Activated CD4-positive, alpha-beta memory T cell treated with anti-CD3 and anti-CD28 coated beads, Interleukin-2, amount 10 ng/mL, durations not matched to agents 7 days and 5 days (primary cell): Measurements from ENCODE around the gene SUN5. TPM values are rescaled to one million over a fixed set of nuclear protein-coding genes. Genes with fewer than 3 reads are reported as not detected.

Source experiments
- CTCF ChIA-PET: fragments of 350-600 bp; sonication (Branson Sonifier 250); formaldehyde crosslinking; loops from one replicate; lab custom pipeline; 2021; ENCODE audit warnings: antibody characterized with exemption, inconsistent platforms; lab: Charles Lee
- POLR2A ChIA-PET: fragments of 350-600 bp; sonication (Branson Sonifier 250); formaldehyde crosslinking; loops from one replicate; lab custom pipeline; 2021; ENCODE audit warnings: antibody characterized with exemption; lab: Charles Lee
- DNase-seq: peaks from one replicate; pipeline ENCODE4 v3.0.0-alpha.2; 2020
- H3K27ac Mint-ChIP-seq: one replicate; pipeline ENCODE4 v1.8.0; 2021; ENCODE audit warnings: mild to moderate bottlenecking, mixed read lengths
- H3K27me3 Mint-ChIP-seq: one replicate; pipeline ENCODE4 v1.8.0; 2021; ENCODE audit warnings: mixed read lengths
- H3K36me3 Mint-ChIP-seq: one replicate; pipeline ENCODE4 v1.8.0; 2021; ENCODE audit warnings: low read depth, mixed read lengths
- H3K4me1 Mint-ChIP-seq: one replicate; pipeline ENCODE4 v1.8.0; 2021; ENCODE audit warnings: mixed read lengths
- H3K4me3 Mint-ChIP-seq: one replicate; pipeline ENCODE4 v1.8.0; 2021; ENCODE audit warnings: mild to moderate bottlenecking, mixed read lengths
- H3K9me3 Mint-ChIP-seq: one replicate; pipeline ENCODE4 v1.8.0; 2021; ENCODE audit warnings: mixed read lengths
- total RNA-seq, 2 experiments: library from RNA; stranded (reverse); gene quantifications; one replicate each; pipeline ENCODE4 v1.2.3, GENCODE V29; 2021

SUN5 gene
- total RNA-seq, 2 experiments from 2014 or later = not detected

- POLR2A ChIA-PET = no interaction called here
These were observed 14.5 kb downstream of the SUN5 start for GRCh38 chr20:32989507-32990283.

GRCh38 chr20:32988008-32988407 lies 16.2 kb downstream of the SUN5 start:
- no peak overlapping the region for H3K27ac Mint-ChIP-seq
- H3K27me3 Mint-ChIP-seq = no peaks in the 10 kb centered on the region

More at GRCh38 chr20:32989507-32990283, 14.5 kb downstream of the SUN5 start:
- CTCF ChIA-PET = no interaction called here
- no peak for DNase-seq
- Mint-ChIP-seq H3K36me3 (no peaks in the 10 kb centered on the region), H3K4me3 (no peak overlapping the region), H3K9me3 (no peaks in the 10 kb centered on the region), H3K4me1 (no peaks in the 10 kb centered on the region), H3K27ac (no peak overlapping the region), H3K27me3 (no peaks in the 10 kb centered on the region)

GRCh38 chr20:32987044-32987825 lies 17.0 kb downstream of the SUN5 start:
- DNase-seq = no peak
- H3K4me3 Mint-ChIP-seq = no peak overlapping the region
- ChIA-PET POLR2A (no interaction called here), CTCF (no interaction called here)
- no peaks in the 10 kb centered on the region for H3K4me1 Mint-ChIP-seq
- no peak overlapping the region for H3K27ac Mint-ChIP-seq
- no peaks in the 10 kb centered on the region for H3K9me3 Mint-ChIP-seq
- no peaks in the 10 kb centered on the region for H3K36me3 Mint-ChIP-seq
- no peaks in the 10 kb centered on the region for H3K27me3 Mint-ChIP-seq

More at GRCh38 chr20:32988008-32988407, 16.2 kb downstream of the SUN5 start:
- H3K4me1 Mint-ChIP-seq = no peaks in the 10 kb centered on the region
- DNase-seq = no peak
- H3K9me3 Mint-ChIP-seq = no peaks in the 10 kb centered on the region
- CTCF ChIA-PET = no interaction called here
- POLR2A ChIA-PET = no interaction called here
- H3K4me3 Mint-ChIP-seq = no peak overlapping the region
- H3K36me3 Mint-ChIP-seq = no peaks in the 10 kb centered on the region

- H3K27me3 Mint-ChIP-seq = no peaks in the 10 kb centered on the region
These were observed 17.8 kb downstream of the SUN5 start for GRCh38 chr20:32986331-32986966.

GRCh38 chr20:32985596-32985995 lies 18.6 kb downstream of the SUN5 start:
- H3K4me1 Mint-ChIP-seq = no peaks in the 10 kb centered on the region
- DNase-seq = no peak
- ChIA-PET CTCF (no interaction called here), POLR2A (no interaction called here)
- no peak overlapping the region for H3K4me3 Mint-ChIP-seq
- H3K9me3 Mint-ChIP-seq = no peaks in the 10 kb centered on the region
- no peak overlapping the region for H3K27ac Mint-ChIP-seq
- H3K27me3 Mint-ChIP-seq = no peaks in the 10 kb centered on the region
- H3K36me3 Mint-ChIP-seq = no peaks in the 10 kb centered on the region

More at GRCh38 chr20:32986331-32986966, 17.8 kb downstream of the SUN5 start:
- Mint-ChIP-seq H3K4me1 (no peaks in the 10 kb centered on the region), H3K36me3 (no peaks in the 10 kb centered on the region), H3K4me3 (no peak overlapping the region), H3K27ac (no peak overlapping the region), H3K9me3 (no peaks in the 10 kb centered on the region)
- ChIA-PET POLR2A (no interaction called here), CTCF (no interaction called here)
- no peak for DNase-seq

GRCh38 chr20:32984631-32985354 lies 19.4 kb downstream of the SUN5 start:
- no peak overlapping the region for H3K4me3 Mint-ChIP-seq
- ChIA-PET CTCF (no interaction called here), POLR2A (no interaction called here)
- H3K36me3 Mint-ChIP-seq = no peaks in the 10 kb centered on the region
- DNase-seq = no peak
- H3K4me1 Mint-ChIP-seq = no peaks in the 10 kb centered on the region
- no peaks in the 10 kb centered on the region for H3K9me3 Mint-ChIP-seq
- no peak overlapping the region for H3K27ac Mint-ChIP-seq
- H3K27me3 Mint-ChIP-seq = no peaks in the 10 kb centered on the region

- ChIA-PET POLR2A (no interaction called here), CTCF (no interaction called here)
- H3K36me3 Mint-ChIP-seq = no peaks in the 10 kb centered on the region
- no peak overlapping the region for H3K4me3 Mint-ChIP-seq
- H3K27ac Mint-ChIP-seq = no peak overlapping the region
- H3K9me3 Mint-ChIP-seq = no peaks in the 10 kb centered on the region
- no peaks in the 10 kb centered on the region for H3K27me3 Mint-ChIP-seq
- H3K4me1 Mint-ChIP-seq = no peaks in the 10 kb centered on the region
- no peak for DNase-seq
These were observed 20.0 kb downstream of the SUN5 start for GRCh38 chr20:32984196-32984595.

GRCh38 chr20:32983459-32984112 lies 20.6 kb downstream of the SUN5 start:
- no peak for DNase-seq
- ChIA-PET CTCF (no interaction called here), POLR2A (no interaction called here)
- no peak overlapping the region for H3K4me3 Mint-ChIP-seq
- no peaks in the 10 kb centered on the region for H3K4me1 Mint-ChIP-seq
- H3K27me3 Mint-ChIP-seq = no peaks in the 10 kb centered on the region
- H3K27ac Mint-ChIP-seq = no peak overlapping the region
- H3K9me3 Mint-ChIP-seq = no peaks in the 10 kb centered on the region
- H3K36me3 Mint-ChIP-seq = no peaks in the 10 kb centered on the region

GRCh38 chr20:32982617-32983458 lies 21.4 kb downstream of the SUN5 start:
- Mint-ChIP-seq H3K36me3 (peaks cover 2% of the 10 kb centered on the region), H3K9me3 (no peaks in the 10 kb centered on the region)

GRCh38 chr20:32980990-32981389 lies 23.2 kb downstream of the SUN5 start:
- Mint-ChIP-seq H3K27me3 (no peaks in the 10 kb centered on the region), H3K27ac (no peak overlapping the region), H3K4me3 (no peak overlapping the region), H3K4me1 (peaks cover 9% of the 10 kb centered on the region), H3K36me3 (peaks cover 13% of the 10 kb centered on the region), H3K9me3 (peaks cover 7% of the 10 kb centered on the region)
- CTCF ChIA-PET = interaction anchor here (0.5 kb wide), 1 partner anchor 18 kb away, joined by 3 read pairs; no protein-coding TSS in a partner anchor
- no peak for DNase-seq
- POLR2A ChIA-PET = no interaction called here

More at GRCh38 chr20:32982617-32983458, 21.4 kb downstream of the SUN5 start:
- no peak overlapping the region for H3K27ac Mint-ChIP-seq
- no peaks in the 10 kb centered on the region for H3K27me3 Mint-ChIP-seq
- no peaks in the 10 kb centered on the region for H3K4me1 Mint-ChIP-seq
- no peak overlapping the region for H3K4me3 Mint-ChIP-seq
- no peak for DNase-seq
- ChIA-PET CTCF (no interaction called here), POLR2A (no interaction called here)

- DNase-seq = no peak
- ChIA-PET POLR2A (no interaction called here), CTCF (no interaction called here)
- Mint-ChIP-seq H3K4me1 (peaks cover 11% of the 10 kb centered on the region), H3K27me3 (no peaks in the 10 kb centered on the region), H3K36me3 (peaks cover 17% of the 10 kb centered on the region), H3K9me3 (peaks cover 7% of the 10 kb centered on the region), H3K27ac (no peak overlapping the region), H3K4me3 (no peak overlapping the region)
These were observed 23.9 kb downstream of the SUN5 start for GRCh38 chr20:32980131-32980941.
